IMR-90 (cell line): Measurements from ENCODE around the gene CLPTM1L. TPM values are rescaled to one million over a fixed set of nuclear protein-coding genes. Genes with fewer than 3 reads are reported as not detected.

ENCODE experiments used
- ATAC-seq: fragments of 200-7000 bp; cut with Tn5 transposase; 2 replicates; pipeline ENCODE4 v1.9.1; 2020; ENCODE audit warnings: low read depth, mild to moderate bottlenecking, moderate library complexity
- BruUV-seq: library from RNA; stranded (reverse); fragments of 400-500 nt; replicated peaks from 2 replicates; lab custom pipeline; 2021; lab: Mats Ljungman, UMichigan
- CTCF ChIA-PET: fragments of 300-600 bp; formaldehyde crosslinking; extraction: SDS; loops from one replicate; lab custom pipeline; 2021; ENCODE audit warnings: antibody characterized with exemption; lab: Yijun Ruan, JAX
- POLR2A ChIA-PET: fragments of 300-600 bp; sonication (Branson Sonifier 250); formaldehyde crosslinking; loops from one replicate; lab custom pipeline; 2022; ENCODE audit warnings: antibody characterized with exemption; ENCODE audit not compliant: unreplicated experiment; lab: Charles Lee
- DNase-seq: peaks from one replicate; pipeline ENCODE4 v3.0.0; 2013
- H2AFZ ChIP-seq: replicated peaks from 2 replicates; pipeline ENCODE3; 2013; ENCODE audit warnings: low read length, mild to moderate bottlenecking; ENCODE audit not compliant: poor library complexity
- H2AK5ac ChIP-seq: 2 replicates; pipeline ENCODE4 v1.6.1; 2013; ENCODE audit warnings: low read depth, low read length, inconsistent platforms
- H2AK9ac ChIP-seq: replicated peaks from 2 replicates; pipeline ENCODE3; 2013; ENCODE audit warnings: mild to moderate bottlenecking, low read depth, low read length, moderate library complexity; ENCODE audit not compliant: poor library complexity
- H2BK120ac ChIP-seq: 2 replicates; pipeline ENCODE4 v1.6.1; 2013; ENCODE audit warnings: low read depth, low read length, inconsistent platforms
- H2BK15ac ChIP-seq: 3 replicates; pipeline ENCODE4 v1.6.1; 2013; ENCODE audit warnings: low read depth, low read length, inconsistent platforms
- H2BK20ac ChIP-seq: 2 replicates; pipeline ENCODE4 v1.6.1; 2013; ENCODE audit warnings: low read depth, mild to moderate bottlenecking, inconsistent platforms, low read length, moderate library complexity
- H2BK5ac ChIP-seq: 2 replicates; pipeline ENCODE4 v1.6.1; 2013; ENCODE audit warnings: mild to moderate bottlenecking, low read depth, low read length, inconsistent platforms; ENCODE audit not compliant: poor library complexity, severe bottlenecking
- H3K14ac ChIP-seq: replicated peaks from 2 replicates; pipeline ENCODE4 v1.6.1; 2013; ENCODE audit warnings: low read depth, low read length, inconsistent platforms
- H3K18ac ChIP-seq: 2 replicates; pipeline ENCODE4 v1.6.1; 2013; ENCODE audit warnings: low read depth, low read length, control low read depth
- H3K23ac ChIP-seq: 2 replicates; pipeline ENCODE4 v1.6.1; 2013; ENCODE audit warnings: low read depth, low read length, inconsistent platforms
- H3K27ac ChIP-seq: 2 replicates; pipeline ENCODE4 v1.5.1; 2013; ENCODE audit warnings: mild to moderate bottlenecking, control low read depth, low read length; ENCODE audit not compliant: insufficient read depth
- H3K27me3 ChIP-seq: 2 replicates; pipeline ENCODE4 v1.6.1; 2013; ENCODE audit warnings: low read length; ENCODE audit not compliant: control insufficient read depth, insufficient read depth
- H3K36me3 ChIP-seq: 2 replicates; pipeline ENCODE4 v1.6.1; 2013; ENCODE audit warnings: low read length, mixed read lengths; ENCODE audit not compliant: control insufficient read depth, insufficient read depth
- H3K4ac ChIP-seq: 2 replicates; pipeline ENCODE4 v1.6.1; 2013; ENCODE audit warnings: low read depth, low read length, inconsistent platforms
- H3K4me1 ChIP-seq: 2 replicates; pipeline ENCODE4 v1.6.1; 2013; ENCODE audit warnings: low read length, mixed read lengths; ENCODE audit not compliant: control insufficient read depth, insufficient read depth
- H3K4me2 ChIP-seq: 2 replicates; pipeline ENCODE4 v1.6.1; 2013; ENCODE audit warnings: low read depth, mild to moderate bottlenecking, control low read depth, low read length, moderate library complexity
- H3K4me3 ChIP-seq: 2 replicates; pipeline ENCODE4 v1.5.1; 2013; ENCODE audit warnings: low read depth, mild to moderate bottlenecking, control low read depth, low read length, moderate library complexity; ENCODE audit not compliant: insufficient read depth
- H3K56ac ChIP-seq: 2 replicates; pipeline ENCODE4 v1.6.1; 2013; ENCODE audit warnings: low read length, inconsistent platforms; ENCODE audit not compliant: insufficient read depth; ENCODE audit errors: extremely low read depth
- H3K79me1 ChIP-seq, 2 experiments: 2 replicates each; pipeline ENCODE4 v1.6.1; 2013; ENCODE audit warnings: low read length in 2 of 2, inconsistent platforms in 1 of 2, low read depth in 1 of 2
- H3K9ac ChIP-seq: 2 replicates; pipeline ENCODE4 v1.6.1; 2013; ENCODE audit warnings: low read depth, low read length, control low read depth
- H3K9me1 ChIP-seq: 2 replicates; pipeline ENCODE4 v1.6.1; 2013; ENCODE audit warnings: low read length, inconsistent platforms; ENCODE audit not compliant: insufficient read depth
- H3K9me3 ChIP-seq: 2 replicates; pipeline ENCODE4 v1.6.1; 2013; ENCODE audit warnings: low read length; ENCODE audit not compliant: control insufficient read depth, insufficient read depth
- H4K20me1 ChIP-seq: 2 replicates; pipeline ENCODE4 v1.6.1; 2013; ENCODE audit warnings: low read length, inconsistent platforms; ENCODE audit not compliant: insufficient read depth
- H4K5ac ChIP-seq: 2 replicates; pipeline ENCODE4 v1.6.1; 2013; ENCODE audit warnings: mild to moderate bottlenecking, low read depth, low read length, control low read depth
- H4K8ac ChIP-seq, 2 experiments: 2 replicates each; pipeline ENCODE4 v1.6.1; 2013; ENCODE audit warnings: low read depth in 2 of 2, low read length in 2 of 2, control low read depth in 1 of 2, inconsistent platforms in 1 of 2
- H4K91ac ChIP-seq: 2 replicates; pipeline ENCODE4 v1.6.1; 2013; ENCODE audit warnings: low read depth, low read length, inconsistent platforms; ENCODE audit not compliant: insufficient read depth
- BHLHE40 ChIP-seq: fragments of 150-350 bp; IDR thresholded peaks from 2 replicates; pipeline ENCODE4 v1.6.1; 2016; ENCODE audit warnings: mild to moderate bottlenecking, low read depth, low read length
- CEBPB ChIP-seq: IDR thresholded peaks from 2 replicates; pipeline ENCODE4 v1.6.1; 2012; ENCODE audit warnings: low read depth, low read length, improper control_type of control experiment
- CHD1 ChIP-seq: IDR thresholded peaks from 2 replicates; pipeline ENCODE4 v1.6.1; 2012; ENCODE audit warnings: low read depth, low read length, improper control_type of control experiment
- CTCF ChIP-seq: conservative IDR thresholded peaks from 2 replicates; pipeline ENCODE4 v1.5.1; 2012; ENCODE audit warnings: mild to moderate bottlenecking, low read depth, low read length, improper control_type of control experiment
- MXI1 ChIP-seq: IDR thresholded peaks from 2 replicates; pipeline ENCODE4 v1.6.1; 2012; ENCODE audit warnings: low read depth, mild to moderate bottlenecking, low read length, moderate library complexity, borderline replicate concordance
- RFX5 ChIP-seq: IDR thresholded peaks from 2 replicates; pipeline ENCODE4 v1.8.0; 2012; ENCODE audit warnings: low read depth, mild to moderate bottlenecking, low read length, moderate library complexity
- WGBS, 2 experiments: methylation state at CpG; one replicate each; pipeline versions ENCODE4 v1.1.5 to v1.1.7; 2013; ENCODE audit warnings: missing lambda C conversion rate in 2 of 2; ENCODE audit not compliant: insufficient read length in 1 of 2; ENCODE audit errors: extremely low coverage in 2 of 2; 5-methylcytosine and 5-hydroxymethylcytosine counted together
- dilution Hi-C: fragments of 300-500 bp; cut with HindIII; formaldehyde crosslinking; loops from one replicate; pipeline ENCODE4 v1.14.3; 2018; ENCODE audit warnings: low sequenced_read_pairs; ENCODE audit not compliant: unreplicated experiment
- in situ Hi-C: fragments of 300-500 bp; cut with MboI; formaldehyde crosslinking; loops from 3 replicates; pipeline ENCODE4 v1.14.3; 2019; ENCODE audit warnings: low sequenced_read_pairs, inconsistent platforms, mixed read lengths
- intact Hi-C: fragments of 100-400 bp; cut with micrococcal nuclease; formaldehyde crosslinking; loops from 2 replicates; pipeline ENCODE4 v1.10.0; 2022
- polyA plus RNA-seq, 3 experiments: library from polyadenylated mRNA; depleted of rRNA; stranded (reverse); fragments of >200 nt; gene quantifications; 2 replicates each; pipeline ENCODE4 v1.2.3, GENCODE V29; 2012; ENCODE audit warnings: low replicate concordance in 1 of 3
- total RNA-seq: library from RNA; depleted of rRNA; stranded (reverse); fragments of >200 nt; gene quantifications from 2 replicates; pipeline ENCODE4 v1.2.3, GENCODE V29; 2012

The CLPTM1L gene
- total and polyA plus RNA-seq, 2 of the 4 experiments (the other 2 are of a cell fraction), result 114 to 137 TPM

GRCh38 chr5:1370006-1370405, 25.1 kb upstream of the CLPTM1L start:
- Histone ChIP-seq H4K91ac (no peak overlapping the region), H3K27me3 (peaks cover 35% of the 10 kb centered on the region), H3K18ac (no peak overlapping the region), H4K5ac (no peak overlapping the region), H3K56ac (no peak overlapping the region), H3K4ac (no peak overlapping the region), H3K23ac (no peak overlapping the region), H3K27ac (no peak overlapping the region), H2AK9ac (no peak overlapping the region), H2BK120ac (no peak overlapping the region), H3K4me2 (no peak overlapping the region), H4K20me1 (no peaks in the 10 kb centered on the region), H3K9me3 (no peaks in the 10 kb centered on the region), H2AFZ (no peak overlapping the region), H3K79me1 (no peaks in the 10 kb centered on the region), H3K4me3 (no peak overlapping the region), H2BK5ac (no peak overlapping the region), H3K9ac (no peak overlapping the region), H4K8ac (no peak overlapping the region), H3K36me3 (no peaks in the 10 kb centered on the region), H3K14ac (no peak overlapping the region), H2BK15ac (no peak overlapping the region), H3K9me1 (no peaks in the 10 kb centered on the region), H3K4me1 (no peaks in the 10 kb centered on the region), H2BK20ac (no peak overlapping the region), H2AK5ac (no peak overlapping the region)
- in situ Hi-C loops (loop anchor here (25.0 kb wide), 1 partner anchor 267 kb away; no protein-coding TSS in a partner anchor), dilution Hi-C loops (no loop called here), intact Hi-C loops (no loop called here)
- ChIA-PET CTCF (no interaction called here), POLR2A (no interaction called here)
- DNase-seq (no peak), ATAC-seq (no peak)
- no TSS peak for BruUV-seq
- WGBS, 2 experiments, result no CpG with 5 or more reads among the region's 7 CpGs
- TF ChIP-seq CTCF, result no peak
- TF ChIP-seq RFX5, result no peak
- TF ChIP-seq MXI1, result no peak
- no peak for TF ChIP-seq BHLHE40
- TF ChIP-seq CEBPB, result no peak
- no peak for TF ChIP-seq CHD1
